ENCODE measurements around the gene PLA2G4D. TPM values are rescaled to one million over a fixed set of nuclear protein-coding genes. Genes with fewer than 3 reads are reported as not detected.

The PLA2G4D gene
- total RNA-seq, 1 experiment from 2014 or later: not detected

- Histone ChIP-seq H3K36me3 (ENCODE audit: control insufficient read depth, insufficient read depth, low read length) (no peaks in the 10 kb centered on the region), H3K4me3 (ENCODE audit: low read depth in 2 of 2, low read length in 2 of 2) (no peak overlapping the region), H3K9me3 (ENCODE audit: control insufficient read depth, insufficient read depth, low read depth, low read length) (no peaks in the 10 kb centered on the region), H3K27ac (ENCODE audit: low read length) (no peak overlapping the region), H3K4me1 (ENCODE audit: control insufficient read depth, insufficient read depth, low read length) (no peaks in the 10 kb centered on the region), H3K27me3 (ENCODE audit: control insufficient read depth, insufficient read depth, low read length) (no peaks in the 10 kb centered on the region)
- ATAC-seq (no peak), DNase-seq (ENCODE audit: low read depth, low spot score) (no peak)
- POLR2A ChIA-PET: no interaction called here
- TF ChIP-seq POLR2AphosphoS5 (IDR thresholded peaks at IDR 0.05; ENCODE audit: low read depth, low read length) (no peak), REST (IDR thresholded peaks at IDR 0.05; ENCODE audit: insufficient read depth in 1 of 2, low read depth in 2 of 2, low read length in 1 of 2) (no peak), CTCF (IDR thresholded peaks at IDR 0.05) (no peak)
- no TSS peak for BruUV-seq (replicated peaks)
- CTCF ChIA-PET: interaction anchor here (0.7 kb wide), 1 partner anchor 547 kb away, joined by 5 read pairs; no protein-coding TSS in a partner anchor
- intact Hi-C loops (cut with micrococcal nuclease; ENCODE audit: unreplicated experiment) (no loop called here), in situ Hi-C loops (cut with HindIII; ENCODE audit: low pct_unique_long_range_greater_than_20kb, low sequenced_read_pairs) (no loop called here)
Observed at GRCh38 chr15:42082141-42082540, 12.2 kb downstream of the PLA2G4D start.

- CTCF ChIA-PET: no interaction called here
- POLR2A ChIA-PET: no interaction called here
- no TSS peak for BruUV-seq (replicated peaks)
- Histone ChIP-seq H3K4me1 (ENCODE audit: control insufficient read depth, insufficient read depth, low read length) (no peaks in the 10 kb centered on the region), H3K27me3 (ENCODE audit: control insufficient read depth, insufficient read depth, low read length) (no peaks in the 10 kb centered on the region), H3K9me3 (ENCODE audit: control insufficient read depth, insufficient read depth, low read depth, low read length) (no peaks in the 10 kb centered on the region), H3K4me3 (ENCODE audit: low read depth in 2 of 2, low read length in 2 of 2) (no peak overlapping the region), H3K27ac (ENCODE audit: low read length) (no peak overlapping the region), H3K36me3 (ENCODE audit: control insufficient read depth, insufficient read depth, low read length) (no peaks in the 10 kb centered on the region)
- no peak for TF ChIP-seq TCF7L2 (IDR thresholded peaks at IDR 0.05; ENCODE audit: low read depth, low read length)
- TF ChIP-seq POLR2AphosphoS5 (IDR thresholded peaks at IDR 0.05; ENCODE audit: low read depth, low read length): no peak
- TF ChIP-seq SIN3A (IDR thresholded peaks at IDR 0.05; ENCODE audit: borderline replicate concordance, insufficient read depth, low read depth, low read length): no peak
- TF ChIP-seq CTCF (IDR thresholded peaks at IDR 0.05): no peak
- TF ChIP-seq REST (IDR thresholded peaks at IDR 0.05; ENCODE audit: insufficient read depth in 1 of 2, low read depth in 2 of 2, low read length in 1 of 2): no peak
- DNase-seq (ENCODE audit: low read depth, low spot score) (no peak), ATAC-seq (no peak)
- in situ Hi-C loops (cut with HindIII; ENCODE audit: low pct_unique_long_range_greater_than_20kb, low sequenced_read_pairs) (no loop called here), intact Hi-C loops (cut with micrococcal nuclease; ENCODE audit: unreplicated experiment) (no loop called here)
Observed at GRCh38 chr15:42080919-42081830, 13.2 kb downstream of the PLA2G4D start.
